Small intestine (tissue), 7 donors: ENCODE results near the gene KIAA1549. TPM values are rescaled to one million over a fixed set of nuclear protein-coding genes. Genes with fewer than 3 reads are reported as not detected.
"Not testable (repeated sequence)": the region's sequence is repeated elsewhere in the genome, so short reads cannot be mapped to it uniquely, and the experiment has no call there.

Source experiments
- DNase-seq, 2 donors: peaks; one replicate each; pipeline versions ENCODE4 v3.0.0 to v3.0.0-alpha.2; 2013
- FAIRE-seq: peaks from 2 replicates; lab custom pipeline; 2012; peaks lifted over from hg19 to GRCh38; lab: Jason Lieb, UNC
- H3K27ac ChIP-seq, 3 donors: one replicate each; pipeline ENCODE4 v1.5.1; 2013; ENCODE audit warnings: low read length in 2 of 3, mild to moderate bottlenecking in 2 of 3, control low read depth in 1 of 3, inconsistent platforms in 1 of 3, low read depth in 1 of 3, moderate library complexity in 1 of 3
- H3K27me3 ChIP-seq, 3 donors: one replicate each; pipeline ENCODE4 v1.6.1; 2013; ENCODE audit warnings: low read length in 3 of 3, inconsistent platforms in 1 of 3; ENCODE audit not compliant: control insufficient read depth in 3 of 3, insufficient read depth in 3 of 3
- H3K36me3 ChIP-seq, 3 donors: one replicate each; pipeline ENCODE4 v1.6.1; 2013; ENCODE audit warnings: low read length in 3 of 3, inconsistent platforms in 1 of 3, low read depth in 1 of 3, mild to moderate bottlenecking in 1 of 3, moderate library complexity in 1 of 3; ENCODE audit not compliant: control insufficient read depth in 3 of 3, insufficient read depth in 2 of 3
- H3K4me1 ChIP-seq, 3 donors: one replicate each; pipeline ENCODE4 v1.6.1; 2013; ENCODE audit warnings: low read length in 2 of 3, inconsistent platforms in 1 of 3, low read depth in 1 of 3, mild to moderate bottlenecking in 1 of 3, moderate library complexity in 1 of 3; ENCODE audit not compliant: control insufficient read depth in 3 of 3, insufficient read depth in 2 of 3
- H3K4me3 ChIP-seq, 3 donors: one replicate each; pipeline ENCODE4 v1.5.1; 2013; ENCODE audit warnings: low read length in 3 of 3, control low read depth in 1 of 3, inconsistent platforms in 1 of 3, low read depth in 1 of 3, mild to moderate bottlenecking in 1 of 3, moderate library complexity in 1 of 3
- H3K9me3 ChIP-seq, 2 donors: one replicate each; pipeline ENCODE4 v1.6.1; 2013; ENCODE audit warnings: low read depth in 1 of 2, low read length in 1 of 2; ENCODE audit not compliant: control insufficient read depth in 2 of 2, insufficient read depth in 1 of 2
- WGBS, 3 donors: extraction: QIAGEN DNeasy Blood & Tissue Kit; methylation state at CpG; one replicate each; pipeline ENCODE4 v1.1.7; 2013; 5-methylcytosine and 5-hydroxymethylcytosine counted together
- polyA plus RNA-seq, 4 donors: library from polyadenylated mRNA; stranded (reverse) in 3 of 4; unstranded in 1 of 4; fragments of 200-250 nt in 3 of 4; fragments of 120-200 nt in 1 of 4; gene quantifications; one replicate each; pipeline versions ENCODE4 v1.2.1 to v1.2.3, GENCODE V29; 2013
- donor health status: healthy with polysubstance abuse.
- donor health status: control.
- donor health status: control.
- donor health status: Bipolar disorder and iron deficiency.
- donor health status: healthy.

Gene KIAA1549
- polyA plus RNA-seq, 4 donors: under 0.01 to 2.7 (median 1.2) TPM

DNA sequence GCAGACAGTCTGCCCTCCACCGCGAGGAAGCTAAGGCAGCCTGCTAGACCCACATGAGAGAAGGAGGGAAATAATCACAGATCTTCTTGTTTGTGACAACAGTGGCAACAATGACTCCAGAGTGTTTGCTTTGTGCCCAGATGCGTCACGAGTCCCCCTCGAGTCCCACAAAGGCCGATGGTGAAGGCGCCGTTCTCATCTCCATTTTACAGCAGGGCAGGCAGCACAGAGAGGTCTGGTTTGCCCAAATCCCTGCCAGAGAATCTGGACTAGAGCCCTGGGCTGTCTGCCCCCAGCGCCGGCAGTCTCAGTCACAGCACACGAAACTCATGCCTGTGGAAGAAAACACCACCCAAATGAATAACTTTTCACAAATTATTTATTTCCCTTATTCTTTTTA is 38.1 kb downstream of the KIAA1549 start:
- no peak for FAIRE-seq
- H3K4me3 ChIP-seq: no peak overlapping the region
- DNase-seq: no peak
- no peaks in the 10 kb centered on the region for H3K27me3 ChIP-seq
- WGBS, 3 donors: 85 to 88% (median 88%) methylated on average over 11 of the region's 11 CpGs
- H3K36me3 ChIP-seq: no peaks in the 10 kb centered on the region
- H3K9me3 ChIP-seq: no peaks in the 10 kb centered on the region
- H3K27ac ChIP-seq: no peak overlapping the region
- H3K4me1 ChIP-seq: no peaks in the 10 kb centered on the region

DNA sequence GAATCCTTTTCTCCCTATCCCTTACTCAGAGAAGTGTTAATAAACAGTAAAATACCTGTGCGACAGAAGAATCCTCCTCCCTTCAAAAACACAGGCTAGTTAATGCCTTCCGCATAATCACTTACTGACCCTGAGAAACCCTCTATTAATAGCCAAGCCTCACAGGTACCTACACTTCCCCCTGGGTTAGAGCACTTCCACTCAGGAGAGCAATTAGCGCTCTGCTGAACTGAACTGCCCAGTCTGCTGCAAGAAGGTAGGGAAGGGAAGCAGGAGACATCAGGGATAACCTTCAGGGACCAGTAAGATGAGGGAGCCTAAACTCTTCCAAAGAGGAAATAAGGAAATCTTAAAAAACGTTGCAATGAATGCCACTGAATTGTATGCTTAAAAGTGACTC is 39.6 kb downstream of the KIAA1549 start:
- no peak for FAIRE-seq
- WGBS, 3 donors: 76 to 87% (median 79%) methylated on average over 4 of the region's 4 CpGs

DNA sequence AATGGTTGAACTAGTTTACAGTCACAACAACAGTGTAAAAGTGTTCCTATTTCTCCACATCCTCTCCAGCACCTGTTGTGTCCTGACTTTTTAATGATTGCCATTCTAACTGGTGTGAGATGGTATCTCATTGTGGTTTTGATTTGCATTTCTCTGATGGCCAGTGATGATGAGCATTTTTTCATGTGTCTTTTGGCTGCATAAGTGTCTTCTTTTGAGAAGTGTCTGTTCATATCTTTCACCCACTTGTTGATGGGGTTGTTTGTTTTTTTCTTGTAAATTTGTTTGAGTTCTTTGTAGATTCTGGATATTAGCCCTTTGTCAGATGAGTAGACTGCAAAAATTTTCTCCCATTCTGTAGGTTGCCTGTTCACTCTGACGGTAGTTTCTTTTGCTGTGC is 40.6 kb downstream of the KIAA1549 start:
- WGBS, 3 donors: 82 to 83% (median 83%) methylated on average over 1 of the region's 1 CpG
- DNase-seq, H3K27ac ChIP-seq, H3K9me3 ChIP-seq, H3K27me3 ChIP-seq, FAIRE-seq, H3K36me3 ChIP-seq, H3K4me1 ChIP-seq, H3K4me3 ChIP-seq: not testable (repeated sequence)

More for the DNA sequence above, 39.6 kb downstream of the KIAA1549 start:
- Histone ChIP-seq H3K4me1 (no peaks in the 10 kb centered on the region), H3K9me3 (no peaks in the 10 kb centered on the region), H3K27me3 (no peaks in the 10 kb centered on the region), H3K27ac (no peak overlapping the region), H3K36me3 (no peaks in the 10 kb centered on the region), H3K4me3 (no peak overlapping the region)
- DNase-seq: no peak

DNA sequence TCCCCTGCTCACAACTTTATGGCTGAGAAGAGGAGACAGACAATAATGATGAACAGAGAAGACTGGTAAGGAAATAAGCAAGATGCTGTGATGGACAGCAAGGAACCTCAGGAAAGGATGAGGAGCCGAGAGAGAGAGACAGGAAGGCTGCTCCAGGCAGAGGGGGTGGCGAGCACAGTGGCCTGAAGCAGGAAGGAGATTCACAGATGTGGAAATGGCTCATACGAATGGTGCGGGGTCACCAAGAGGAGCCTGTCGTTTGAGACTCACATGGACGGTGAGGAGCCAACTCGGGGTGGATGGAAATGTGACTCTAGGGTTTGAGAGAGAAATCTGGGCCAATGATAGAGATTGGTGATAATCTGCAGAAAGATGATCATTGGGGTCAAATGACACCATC is 43.7 kb downstream of the KIAA1549 start:
- WGBS, 3 donors: 89 to 96% (median 95%) methylated on average over 7 of the region's 7 CpGs
- peaks cover 0 to 14% (median 3%) of the 10 kb centered on the region in 3 donors for H3K4me1 ChIP-seq
- FAIRE-seq: no peak
- no peaks in the 10 kb centered on the region for H3K9me3 ChIP-seq
- no peak overlapping the region for H3K27ac ChIP-seq
- no peak overlapping the region for H3K4me3 ChIP-seq
- H3K27me3 ChIP-seq: no peaks in the 10 kb centered on the region
- H3K36me3 ChIP-seq: no peaks in the 10 kb centered on the region
- no peak for DNase-seq

DNA sequence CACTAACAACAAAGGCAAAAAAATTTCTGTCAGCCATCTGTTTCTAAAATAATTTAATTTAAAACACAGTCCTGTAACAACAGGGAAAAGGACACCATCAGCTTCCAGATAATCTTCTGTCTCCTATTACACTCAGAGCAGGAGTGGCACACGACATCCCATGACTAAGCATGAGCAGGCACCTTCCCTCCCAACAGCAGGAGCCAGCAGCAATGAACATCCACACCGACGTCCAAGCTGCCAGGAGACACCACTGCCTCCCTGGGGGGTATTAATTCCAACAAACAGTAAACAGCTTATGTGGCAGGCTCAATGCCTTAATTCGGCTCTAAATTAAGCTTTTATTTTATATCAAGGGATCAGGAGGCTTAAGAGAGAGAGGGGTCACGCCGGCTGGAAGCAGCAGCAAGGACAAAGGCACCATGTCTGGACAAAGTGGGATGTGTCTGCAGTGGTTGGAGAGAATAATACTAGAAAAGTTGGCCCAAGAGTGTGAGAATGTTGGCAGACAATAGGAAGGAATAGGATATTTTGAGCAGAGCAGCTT is 45.7 kb downstream of the KIAA1549 start:
- H3K27me3 ChIP-seq: no peaks in the 10 kb centered on the region
- no peak overlapping the region for H3K4me3 ChIP-seq
- 38 to 51% (median 50%) methylated on average over 6 of the region's 6 CpGs for WGBS, 3 donors
- no peak for FAIRE-seq
- peak; percentile 46 to 67 for DNase-seq
- no peak overlapping the region for H3K27ac ChIP-seq
- H3K36me3 ChIP-seq: no peaks in the 10 kb centered on the region
- H3K9me3 ChIP-seq: no peaks in the 10 kb centered on the region
- peaks cover 0 to 14% (median 3%) of the 10 kb centered on the region in 3 donors for H3K4me1 ChIP-seq

DNA sequence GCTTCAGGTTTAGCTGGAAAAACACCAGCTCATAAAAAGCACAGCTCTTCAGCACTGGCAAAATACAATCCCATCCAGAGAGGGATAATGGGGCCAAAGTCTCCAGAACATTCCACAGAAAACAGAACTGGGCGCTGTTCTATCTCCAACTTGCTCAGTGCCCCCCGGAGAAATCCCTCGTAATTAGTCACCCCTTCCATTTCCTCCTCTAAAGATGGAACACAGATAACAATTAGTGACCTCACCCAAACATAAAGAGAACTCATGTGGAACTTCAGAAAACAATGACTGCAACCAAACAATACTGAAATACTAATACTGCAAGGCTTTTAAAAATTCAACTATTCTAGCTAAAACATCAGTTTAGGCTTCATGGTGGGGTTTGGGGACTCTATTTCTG is 46.3 kb downstream of the KIAA1549 start:
- H3K4me1 ChIP-seq: peaks cover 0 to 14% (median 3%) of the 10 kb centered on the region in 3 donors
- 28 to 39% (median 38%) methylated on average over 3 of the region's 3 CpGs for WGBS, 3 donors
- no peak overlapping the region for H3K4me3 ChIP-seq
- peak overlapping the region in 1 of 3 donors; percentile 17 for H3K27ac ChIP-seq
- FAIRE-seq (no peak), DNase-seq (peak; percentile 59)
- H3K36me3 ChIP-seq: no peaks in the 10 kb centered on the region
- no peaks in the 10 kb centered on the region for H3K9me3 ChIP-seq
- H3K27me3 ChIP-seq: no peaks in the 10 kb centered on the region

DNA sequence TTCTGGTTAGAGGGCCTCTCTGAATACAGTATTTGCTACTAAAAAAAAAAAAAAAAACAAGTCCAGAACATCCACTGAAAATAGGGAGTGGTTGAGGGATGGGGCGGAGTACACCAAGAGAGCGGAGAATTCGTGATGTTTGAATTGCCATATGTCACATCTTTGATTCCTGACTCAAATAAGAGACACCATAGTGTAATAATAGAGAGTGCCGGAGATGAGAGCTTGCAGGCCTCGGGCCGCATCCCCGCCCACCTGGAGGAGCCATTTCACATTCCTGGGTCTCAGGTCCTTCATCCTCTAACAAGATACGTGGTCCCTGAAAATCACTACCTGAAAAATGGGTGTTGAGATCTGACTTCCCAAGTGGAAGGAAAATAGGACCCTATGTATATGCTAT is 46.8 kb downstream of the KIAA1549 start:
- Histone ChIP-seq H3K4me1 (peaks cover 0 to 14% (median 3%) of the 10 kb centered on the region in 3 donors), H3K27me3 (no peaks in the 10 kb centered on the region), H3K36me3 (no peaks in the 10 kb centered on the region), H3K4me3 (no peak overlapping the region), H3K9me3 (no peaks in the 10 kb centered on the region), H3K27ac (peak overlapping the region in 1 of 3 donors; percentile 17)
- FAIRE-seq: no peak
- peak in 1 of 2 donors; percentile 6 for DNase-seq
- WGBS, 3 donors: 86 to 90% (median 88%) methylated on average over 8 of the region's 8 CpGs

DNA sequence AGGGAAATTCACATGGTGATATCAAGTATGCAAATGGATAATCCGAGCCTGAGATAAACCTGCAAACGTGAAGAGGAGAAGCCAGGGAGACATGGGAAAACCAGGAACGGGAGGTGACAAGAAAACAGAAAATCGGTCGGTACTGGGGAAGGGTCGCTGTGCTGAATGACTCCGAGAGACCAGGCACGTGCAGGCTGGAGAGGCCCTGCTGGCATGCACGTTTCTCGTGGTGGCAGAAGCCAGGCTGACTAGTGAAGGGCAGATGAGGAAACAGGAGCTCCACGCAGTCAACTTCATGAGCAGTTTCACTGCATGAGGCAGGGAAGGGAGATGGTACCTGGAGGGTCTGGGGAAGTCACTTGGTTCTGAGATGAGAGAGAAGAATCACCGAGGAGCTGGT is 48.3 kb downstream of the KIAA1549 start:
- no peaks in the 10 kb centered on the region for H3K9me3 ChIP-seq
- no peaks in the 10 kb centered on the region for H3K27me3 ChIP-seq
- H3K4me1 ChIP-seq: peaks cover 0 to 14% (median 3%) of the 10 kb centered on the region in 3 donors
- FAIRE-seq (no peak), DNase-seq (no peak)
- no peak overlapping the region for H3K4me3 ChIP-seq
- WGBS, 3 donors: 87 to 92% (median 90%) methylated on average over 12 of the region's 12 CpGs
- H3K27ac ChIP-seq: no peak overlapping the region
- H3K36me3 ChIP-seq: no peaks in the 10 kb centered on the region

DNA sequence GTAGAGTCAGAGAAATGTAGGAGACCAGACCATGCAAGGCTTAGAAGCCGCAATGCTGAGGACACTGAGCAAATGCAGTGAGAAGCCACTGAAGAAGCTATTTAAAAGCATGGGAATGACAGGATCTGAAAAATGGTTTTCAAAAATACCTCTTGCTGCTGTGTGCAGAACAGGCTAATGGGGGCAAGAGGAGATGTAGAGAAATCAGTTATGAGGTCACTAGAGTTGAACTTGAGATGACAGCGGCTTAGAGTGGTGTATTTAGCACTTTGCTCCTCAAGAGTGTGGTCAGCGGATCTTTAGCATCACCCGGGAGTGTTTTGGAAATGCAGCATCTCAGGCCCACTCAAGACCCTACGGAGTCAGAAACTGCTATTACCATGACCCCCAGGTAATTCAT is 48.8 kb downstream of the KIAA1549 start:
- peaks cover 0 to 14% (median 3%) of the 10 kb centered on the region in 3 donors for H3K4me1 ChIP-seq
- DNase-seq (no peak), FAIRE-seq (no peak)
- H3K9me3 ChIP-seq: no peaks in the 10 kb centered on the region
- no peaks in the 10 kb centered on the region for H3K27me3 ChIP-seq
- 93 to 100% (median 95%) methylated on average over 5 of the region's 5 CpGs for WGBS, 3 donors
- H3K4me3 ChIP-seq: no peak overlapping the region
- H3K27ac ChIP-seq: no peak overlapping the region
- no peaks in the 10 kb centered on the region for H3K36me3 ChIP-seq
